GM23248 (cell line): ENCODE data around the gene MICU2.

ENCODE experiments used
- EZH2 ChIP-seq: fragments of 200-600 bp; sonication (generic); IDR thresholded peaks from 2 replicates; pipeline ENCODE4 v1.6.1; 2018; ENCODE audit warnings: antibody characterized with exemption, mild to moderate bottlenecking; ENCODE audit not compliant: insufficient read depth, poor library complexity, severe bottlenecking
- EZH2phosphoT487 ChIP-seq: fragments of 200-600 bp; sonication (generic); IDR thresholded peaks from 2 replicates; pipeline ENCODE4 v1.6.1; 2018; ENCODE audit warnings: antibody characterized with exemption, moderate library complexity, mild to moderate bottlenecking, low read depth; ENCODE audit not compliant: insufficient read depth

- TF ChIP-seq EZH2: no peak
- TF ChIP-seq EZH2phosphoT487: no peak
These were observed 57.6 kb downstream of the MICU2 start for GRCh38 chr13:21546372-21546771.
